Measurements from ENCODE around the gene MC1R.

GRCh38 chr16:89962754-89963498, 44.3 kb downstream of the MC1R start:
- TF ChIP-seq CTCF (conservative IDR thresholded peaks at IDR 0.05; ENCODE audit: low read depth, low read length) (no peak), USF2 (IDR thresholded peaks at IDR 0.05; ENCODE audit: low read depth, low read length) (no peak), MAZ (IDR thresholded peaks at IDR 0.05; ENCODE audit: borderline replicate concordance, low read depth, low read length) (no peak), SMC3 (IDR thresholded peaks at IDR 0.05; ENCODE audit: low read depth, low read length) (no peak), POLR2A (IDR thresholded peaks at IDR 0.05; ENCODE audit: low read depth, low read length) (no peak), RAD21 (IDR thresholded peaks at IDR 0.05; ENCODE audit: low read length) (no peak), RFX5 (IDR thresholded peaks at IDR 0.05; ENCODE audit: low read depth, low read length) (no peak), MXI1 (IDR thresholded peaks at IDR 0.05; ENCODE audit: borderline replicate concordance, low read depth, low read length) (no peak), FOS (IDR thresholded peaks at IDR 0.05; ENCODE audit: low read depth, low read length) (no peak), ELK1 (IDR thresholded peaks at IDR 0.05; ENCODE audit: borderline replicate concordance, low read depth, low read length) (no peak), CHD1 (IDR thresholded peaks at IDR 0.05; ENCODE audit: low read depth, low read length) (no peak), MAFK (IDR thresholded peaks at IDR 0.05; ENCODE audit: low read depth, low read length) (no peak), RCOR1 (IDR thresholded peaks at IDR 0.05; ENCODE audit: insufficient replicate concordance, low read length) (no peak)

Measured in IMR-90 (cell line).